ENCODE results near the gene RBMS1.

Gene RBMS1

DNA sequence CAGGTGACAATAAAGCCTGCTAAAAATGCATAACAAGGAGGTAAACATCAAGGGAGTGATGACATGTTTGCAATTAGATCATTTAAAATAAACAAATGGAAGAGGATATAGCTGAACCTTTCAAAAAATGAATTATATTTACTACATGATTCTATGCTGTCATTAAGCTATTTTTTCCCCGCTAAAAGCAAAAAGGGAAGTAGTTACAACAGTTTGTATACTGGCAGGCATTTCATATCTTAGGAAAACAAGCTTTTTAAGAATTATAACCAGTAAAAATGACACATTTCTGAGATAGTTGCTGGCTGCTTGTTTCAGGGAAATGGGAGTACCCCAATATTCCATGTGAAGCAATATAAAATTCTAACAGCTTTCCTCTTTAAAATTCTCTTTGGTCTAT, 204.5 kb downstream of the RBMS1 start:
- no peaks in the 10 kb centered on the region for H3K36me3 ChIP-seq (replicated peaks; ENCODE audit: insufficient read depth, low read length)
- H3K27ac ChIP-seq (ENCODE audit: low read length): no peak overlapping the region
- H4K20me1 ChIP-seq (ENCODE audit: insufficient read depth, low read length): no peaks in the 10 kb centered on the region
- no peak overlapping the region for H3K4me3 ChIP-seq (ENCODE audit: low read length)
- H3K79me2 ChIP-seq (ENCODE audit: low read length): no peaks in the 10 kb centered on the region
- no peak overlapping the region for H2AFZ ChIP-seq (ENCODE audit: low read length)
- no peaks in the 10 kb centered on the region for H3K9me2 ChIP-seq (replicated peaks; ENCODE audit: insufficient read depth, low read length)
- H3K9me3 ChIP-seq (replicated peaks; ENCODE audit: insufficient read depth, low read length): no peaks in the 10 kb centered on the region
- TF ChIP-seq, protein P1, sequence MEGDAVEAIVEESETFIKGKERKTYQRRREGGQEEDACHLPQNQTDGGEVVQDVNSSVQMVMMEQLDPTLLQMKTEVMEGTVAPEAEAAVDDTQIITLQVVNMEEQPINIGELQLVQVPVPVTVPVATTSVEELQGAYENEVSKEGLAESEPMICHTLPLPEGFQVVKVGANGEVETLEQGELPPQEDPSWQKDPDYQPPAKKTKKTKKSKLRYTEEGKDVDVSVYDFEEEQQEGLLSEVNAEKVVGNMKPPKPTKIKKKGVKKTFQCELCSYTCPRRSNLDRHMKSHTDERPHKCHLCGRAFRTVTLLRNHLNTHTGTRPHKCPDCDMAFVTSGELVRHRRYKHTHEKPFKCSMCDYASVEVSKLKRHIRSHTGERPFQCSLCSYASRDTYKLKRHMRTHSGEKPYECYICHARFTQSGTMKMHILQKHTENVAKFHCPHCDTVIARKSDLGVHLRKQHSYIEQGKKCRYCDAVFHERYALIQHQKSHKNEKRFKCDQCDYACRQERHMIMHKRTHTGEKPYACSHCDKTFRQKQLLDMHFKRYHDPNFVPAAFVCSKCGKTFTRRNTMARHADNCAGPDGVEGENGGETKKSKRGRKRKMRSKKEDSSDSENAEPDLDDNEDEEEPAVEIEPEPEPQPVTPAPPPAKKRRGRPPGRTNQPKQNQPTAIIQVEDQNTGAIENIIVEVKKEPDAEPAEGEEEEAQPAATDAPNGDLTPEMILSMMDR (IDR thresholded peaks at IDR 0.05; ENCODE audit: low read length): no peak
- no peak for TF ChIP-seq EZH2phosphoT487 (IDR thresholded peaks at IDR 0.05; ENCODE audit: low read length)
- no peak for TF ChIP-seq EZH2 (optimal IDR thresholded peaks at IDR 0.05; ENCODE audit: low read depth, low read length)
- no peak overlapping the region for H3K4me2 ChIP-seq (ENCODE audit: low read depth, low read length)
- no peak overlapping the region for H3K9ac ChIP-seq (ENCODE audit: low read length)
- no peaks in the 10 kb centered on the region for H3K4me1 ChIP-seq (ENCODE audit: low read length)
- no peaks in the 10 kb centered on the region for H3F3A ChIP-seq (ENCODE audit: insufficient read depth, low read length)
- H3K27me3 ChIP-seq (replicated peaks; ENCODE audit: insufficient read depth, low read length): no peaks in the 10 kb centered on the region
- no peak for DNase-seq

GRCh38 chr2:160288324-160288723, 205.3 kb downstream of the RBMS1 start:
- TF ChIP-seq EZH2phosphoT487 (IDR thresholded peaks at IDR 0.05; ENCODE audit: low read length) (no peak), EZH2 (optimal IDR thresholded peaks at IDR 0.05; ENCODE audit: low read depth, low read length) (no peak)
- TF ChIP-seq, protein P1 (IDR thresholded peaks at IDR 0.05; ENCODE audit: low read length): no peak
- DNase-seq: no peak
- no peak overlapping the region for H2AFZ ChIP-seq (ENCODE audit: low read length)
- no peak overlapping the region for H3K27ac ChIP-seq (ENCODE audit: low read length)
- no peaks in the 10 kb centered on the region for H4K20me1 ChIP-seq (ENCODE audit: insufficient read depth, low read length)
- H3K79me2 ChIP-seq (ENCODE audit: low read length): no peaks in the 10 kb centered on the region
- no peaks in the 10 kb centered on the region for H3K36me3 ChIP-seq (replicated peaks; ENCODE audit: insufficient read depth, low read length)
- no peaks in the 10 kb centered on the region for H3K9me3 ChIP-seq (replicated peaks; ENCODE audit: insufficient read depth, low read length)
- no peak overlapping the region for H3K4me3 ChIP-seq (ENCODE audit: low read length)
- no peaks in the 10 kb centered on the region for H3K9me2 ChIP-seq (replicated peaks; ENCODE audit: insufficient read depth, low read length)
- no peaks in the 10 kb centered on the region for H3F3A ChIP-seq (ENCODE audit: insufficient read depth, low read length)
- no peak overlapping the region for H3K9ac ChIP-seq (ENCODE audit: low read length)
- no peaks in the 10 kb centered on the region for H3K27me3 ChIP-seq (replicated peaks; ENCODE audit: insufficient read depth, low read length)
- no peak overlapping the region for H3K4me2 ChIP-seq (ENCODE audit: low read depth, low read length)
- no peaks in the 10 kb centered on the region for H3K4me1 ChIP-seq (ENCODE audit: low read length)

- H3K36me3 ChIP-seq (replicated peaks; ENCODE audit: insufficient read depth, low read length): no peaks in the 10 kb centered on the region
- H3F3A ChIP-seq (ENCODE audit: insufficient read depth, low read length): no peaks in the 10 kb centered on the region
- no peak overlapping the region for H3K27ac ChIP-seq (ENCODE audit: low read length)
- H3K9me2 ChIP-seq (replicated peaks; ENCODE audit: insufficient read depth, low read length): no peaks in the 10 kb centered on the region
- no peak overlapping the region for H2AFZ ChIP-seq (ENCODE audit: low read length)
- no peak overlapping the region for H3K4me2 ChIP-seq (ENCODE audit: low read depth, low read length)
- H3K79me2 ChIP-seq (ENCODE audit: low read length): no peaks in the 10 kb centered on the region
- H3K27me3 ChIP-seq (replicated peaks; ENCODE audit: insufficient read depth, low read length): no peaks in the 10 kb centered on the region
- H3K9ac ChIP-seq (ENCODE audit: low read length): no peak overlapping the region
- TF ChIP-seq, protein P1 (IDR thresholded peaks at IDR 0.05; ENCODE audit: low read length): no peak
- TF ChIP-seq EZH2phosphoT487 (IDR thresholded peaks at IDR 0.05; ENCODE audit: low read length) (no peak), EZH2 (optimal IDR thresholded peaks at IDR 0.05; ENCODE audit: low read depth, low read length) (no peak)
- no peaks in the 10 kb centered on the region for H4K20me1 ChIP-seq (ENCODE audit: insufficient read depth, low read length)
- H3K4me3 ChIP-seq (ENCODE audit: low read length): no peak overlapping the region
- H3K4me1 ChIP-seq (ENCODE audit: low read length): no peaks in the 10 kb centered on the region
- H3K9me3 ChIP-seq (replicated peaks; ENCODE audit: insufficient read depth, low read length): no peaks in the 10 kb centered on the region
- DNase-seq: no peak
Observed at GRCh38 chr2:160287476-160287875, 206.1 kb downstream of the RBMS1 start.

Data from MM.1S (cell line).